ENCODE results near the gene SMKR1. TPM values are rescaled to one million over a fixed set of nuclear protein-coding genes. Genes with fewer than 3 reads are reported as not detected.

SMKR1 gene
- total and polyA plus RNA-seq, 9 of the 15 experiments (the other 6 are each of a cell fraction or from before 2014, with no cell fraction given), result 0.58 to 1.8 (median 0.93) TPM; not detected in 1

DNA sequence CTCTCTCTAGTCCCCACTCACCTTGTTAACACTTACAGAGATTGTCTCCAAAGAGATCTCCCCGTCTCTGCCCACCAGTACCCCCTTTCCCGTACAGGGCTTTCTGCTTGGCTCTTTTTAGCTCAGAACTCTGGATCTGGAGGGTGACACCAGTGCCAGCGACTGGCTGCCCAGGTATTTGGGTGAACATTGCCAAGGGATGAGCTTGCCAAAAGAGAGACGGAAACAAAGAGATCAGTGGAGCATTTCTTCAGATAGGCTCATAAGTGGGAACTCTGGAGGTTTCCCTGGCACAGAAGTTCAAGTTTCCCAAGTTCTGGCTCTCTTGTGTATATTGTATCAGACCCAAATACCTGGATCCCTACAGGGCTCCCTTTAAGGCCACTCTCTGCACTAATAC, 38.1 kb upstream of the SMKR1 start:
- H3K79me2 ChIP-seq (ENCODE audit: control insufficient read depth, insufficient read depth, low read length), result no peaks in the 10 kb centered on the region
- no TSS peak for BruUV-seq (replicated peaks)
- H3K27me3 ChIP-seq (ENCODE audit: control insufficient read depth in 2 of 2, insufficient read depth in 2 of 2, low read length in 2 of 2), result no peaks in the 10 kb centered on the region
- in situ Hi-C loops (cut with MboI) (loop anchor here (5.0 kb wide), 1 partner anchor 97 kb away; no protein-coding TSS in a partner anchor), intact Hi-C loops (cut with micrococcal nuclease) (no loop called here)
- H3K9ac ChIP-seq (ENCODE audit: insufficient read depth in 1 of 2, low read depth in 2 of 2, low read length in 2 of 2), result no peak overlapping the region
- no peaks in the 10 kb centered on the region for H3K4me1 ChIP-seq (replicated peaks in 1 of 2; ENCODE audit: control insufficient read depth in 2 of 2, insufficient read depth in 2 of 2, low read length in 2 of 2)
- DNase-seq (ENCODE audit: extremely low read depth in 1 of 4, low spot score in 3 of 4) (no peak), ATAC-seq (no peak), FAIRE-seq (no peak)
- H3K4me2 ChIP-seq (ENCODE audit: insufficient read depth, low read length), result no peak overlapping the region
- ChIA-PET CTCF (ENCODE audit: low intra/inter-chr PET ratio) (no interaction called here), POLR2A (interaction anchor here (1.2 to 1.9 kb wide), 3 partner anchors 10 to 89 kb away, joined by 3 to 8 read pairs (median 4); no protein-coding TSS in a partner anchor)
- H2AFZ ChIP-seq (ENCODE audit: low read depth, low read length), result no peak overlapping the region
- peaks cover 100% of the 10 kb centered on the region for H3K36me3 ChIP-seq (ENCODE audit: control insufficient read depth, insufficient read depth, low read length)
- H3K4me3 ChIP-seq, result no peak overlapping the region
- H3K9me3 ChIP-seq (replicated peaks; ENCODE audit: control insufficient read depth, insufficient read depth, low read depth, low read length), result no peaks in the 10 kb centered on the region
- 94% methylated on average over 4 of the region's 4 CpGs for WGBS (ENCODE audit: insufficient coverage, low coverage, missing lambda C conversion rate)
- H3K27ac ChIP-seq (ENCODE audit: extremely low read depth, low read depth, low read length), result no peak overlapping the region
- no peaks in the 10 kb centered on the region for H3K9me1 ChIP-seq (ENCODE audit: control insufficient read depth, insufficient read depth, low read length)
- H4K20me1 ChIP-seq (replicated peaks; ENCODE audit: control insufficient read depth, insufficient read depth, low read length), result no peaks in the 10 kb centered on the region
- no peak for TF ChIP-seq RBM15 (IDR thresholded peaks at IDR 0.05; ENCODE audit: insufficient read depth, low read length)
- TF ChIP-seq BCL6 (CRISPR knock-in tag; IDR thresholded peaks at IDR 0.05), result no peak
- no peak for TF ChIP-seq OTX1 (CRISPR knock-in tag; IDR thresholded peaks at IDR 0.05)
- TF ChIP-seq ZNF174 (CRISPR knock-in tag; IDR thresholded peaks at IDR 0.05), result no peak

GRCh38 chr7:129465080-129465479, 37.3 kb upstream of the SMKR1 start:
- ATAC-seq, result no peak
- no peak overlapping the region for H3K9ac ChIP-seq (ENCODE audit: insufficient read depth in 1 of 2, low read depth in 2 of 2, low read length in 2 of 2)
- TF ChIP-seq CSDE1 (IDR thresholded peaks at IDR 0.05), result no peak
- peak; percentile 89 for TF ChIP-seq RFX1 (IDR thresholded peaks at IDR 0.05)
- no peak for FAIRE-seq
- DNase-seq (ENCODE audit: extremely low read depth in 1 of 4, low spot score in 3 of 4), result no peak
- ChIA-PET POLR2A (interaction anchor here (0.8 to 1.9 kb wide), 4 partner anchors 11 to 141 kb away, joined by 3 to 8 read pairs (median 4); no protein-coding TSS in a partner anchor), CTCF (ENCODE audit: low intra/inter-chr PET ratio) (no interaction called here)
- H3K27ac ChIP-seq (ENCODE audit: extremely low read depth, low read depth, low read length), result no peak overlapping the region
- WGBS (ENCODE audit: insufficient coverage, low coverage, missing lambda C conversion rate), result 92% methylated on average over 2 of the region's 2 CpGs
- H3K9me1 ChIP-seq (ENCODE audit: control insufficient read depth, insufficient read depth, low read length), result no peaks in the 10 kb centered on the region
- no peaks in the 10 kb centered on the region for H3K9me3 ChIP-seq (replicated peaks; ENCODE audit: control insufficient read depth, insufficient read depth, low read depth, low read length)
- H3K27me3 ChIP-seq (ENCODE audit: control insufficient read depth in 2 of 2, insufficient read depth in 2 of 2, low read length in 2 of 2), result no peaks in the 10 kb centered on the region
- H3K4me1 ChIP-seq (replicated peaks in 1 of 2; ENCODE audit: control insufficient read depth in 2 of 2, insufficient read depth in 2 of 2, low read length in 2 of 2), result no peaks in the 10 kb centered on the region
- intact Hi-C loops (cut with micrococcal nuclease), result no loop called here
- no peak overlapping the region for H3K4me3 ChIP-seq
- H2AFZ ChIP-seq (ENCODE audit: low read depth, low read length), result no peak overlapping the region
- H4K20me1 ChIP-seq (replicated peaks; ENCODE audit: control insufficient read depth, insufficient read depth, low read length), result no peaks in the 10 kb centered on the region
- H3K4me2 ChIP-seq (ENCODE audit: insufficient read depth, low read length), result no peak overlapping the region
- no TSS peak for BruUV-seq (replicated peaks)
- H3K36me3 ChIP-seq (ENCODE audit: control insufficient read depth, insufficient read depth, low read length), result peaks cover 100% of the 10 kb centered on the region
- no peaks in the 10 kb centered on the region for H3K79me2 ChIP-seq (ENCODE audit: control insufficient read depth, insufficient read depth, low read length)
- in situ Hi-C loops (cut with MboI), result no loop called here
